Esophagus squamous epithelium (tissue), 4 donors: ENCODE results near the gene RSU1.

Experiments used
- POLR2A ChIP-seq, 4 donors: fragments of 450-650 bp; IDR thresholded peaks; one replicate each; pipeline ENCODE4 v1.6.1; 2017; ENCODE audit warnings: antibody characterized with exemption in 4 of 4, mild to moderate bottlenecking in 4 of 4, moderate library complexity in 3 of 4
- TF ChIP-seq, protein P1 (sequence below), 6 experiments: fragments of 450-650 bp in 4 of 6; fragments of 200-600 bp in 2 of 6; sonication (generic) in 2 of 6; IDR thresholded peaks; one replicate each; pipeline ENCODE4 v1.5.1; 2016 to 2019; ENCODE audit warnings: antibody characterized with exemption in 6 of 6, mild to moderate bottlenecking in 4 of 6, moderate library complexity in 4 of 6

DNA sequence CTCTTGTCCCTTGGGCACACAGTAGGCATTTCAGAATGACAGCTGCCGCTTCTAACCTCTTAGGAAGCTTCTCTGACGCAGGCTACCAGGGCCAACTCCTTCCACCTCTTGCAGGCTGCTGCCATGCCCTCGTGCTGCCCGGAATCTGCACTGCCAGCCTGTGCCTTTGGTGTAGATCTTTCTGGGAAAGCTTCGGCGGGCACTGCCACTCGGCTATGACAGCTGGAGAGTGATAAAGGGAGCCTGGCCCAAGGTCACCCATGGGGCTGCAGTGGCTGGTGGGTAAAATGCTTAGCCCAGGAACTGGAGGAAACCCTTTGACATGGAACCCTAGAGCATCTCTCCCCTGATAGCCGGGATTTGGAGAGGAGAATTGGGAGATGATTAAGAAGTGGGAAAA is 217.6 kb downstream of the RSU1 start:
- TF ChIP-seq, protein P1, sequence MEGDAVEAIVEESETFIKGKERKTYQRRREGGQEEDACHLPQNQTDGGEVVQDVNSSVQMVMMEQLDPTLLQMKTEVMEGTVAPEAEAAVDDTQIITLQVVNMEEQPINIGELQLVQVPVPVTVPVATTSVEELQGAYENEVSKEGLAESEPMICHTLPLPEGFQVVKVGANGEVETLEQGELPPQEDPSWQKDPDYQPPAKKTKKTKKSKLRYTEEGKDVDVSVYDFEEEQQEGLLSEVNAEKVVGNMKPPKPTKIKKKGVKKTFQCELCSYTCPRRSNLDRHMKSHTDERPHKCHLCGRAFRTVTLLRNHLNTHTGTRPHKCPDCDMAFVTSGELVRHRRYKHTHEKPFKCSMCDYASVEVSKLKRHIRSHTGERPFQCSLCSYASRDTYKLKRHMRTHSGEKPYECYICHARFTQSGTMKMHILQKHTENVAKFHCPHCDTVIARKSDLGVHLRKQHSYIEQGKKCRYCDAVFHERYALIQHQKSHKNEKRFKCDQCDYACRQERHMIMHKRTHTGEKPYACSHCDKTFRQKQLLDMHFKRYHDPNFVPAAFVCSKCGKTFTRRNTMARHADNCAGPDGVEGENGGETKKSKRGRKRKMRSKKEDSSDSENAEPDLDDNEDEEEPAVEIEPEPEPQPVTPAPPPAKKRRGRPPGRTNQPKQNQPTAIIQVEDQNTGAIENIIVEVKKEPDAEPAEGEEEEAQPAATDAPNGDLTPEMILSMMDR (IDR thresholded peaks at IDR 0.05), result no peak
- TF ChIP-seq POLR2A (IDR thresholded peaks at IDR 0.05), result no peak
